Right renal pelvis (tissue), 4 donors: ENCODE results near the gene USB1. TPM values are rescaled to one million over a fixed set of nuclear protein-coding genes. Genes with fewer than 3 reads are reported as not detected.
A peak's percentile ranks its signal among the peaks of the same experiment; 100 is the strongest.

Experiments
- DNase-seq, 4 donors: peaks; one replicate each; pipeline ENCODE4 v3.0.0-alpha.2; 2013; ENCODE audit warnings: low read depth in 4 of 4, low spot score in 3 of 4, missing footprints in 1 of 4
- polyA plus RNA-seq, 4 donors: library from polyadenylated mRNA; unstranded; fragments of 120-200 nt; gene quantifications; one replicate each; pipeline ENCODE4 v1.2.1, GENCODE V29; 2013; ENCODE audit not compliant: insufficient read length in 4 of 4

USB1 gene
- polyA plus RNA-seq, 4 donors, result 22.2 to 25.2 (median 24.1) TPM

DNA sequence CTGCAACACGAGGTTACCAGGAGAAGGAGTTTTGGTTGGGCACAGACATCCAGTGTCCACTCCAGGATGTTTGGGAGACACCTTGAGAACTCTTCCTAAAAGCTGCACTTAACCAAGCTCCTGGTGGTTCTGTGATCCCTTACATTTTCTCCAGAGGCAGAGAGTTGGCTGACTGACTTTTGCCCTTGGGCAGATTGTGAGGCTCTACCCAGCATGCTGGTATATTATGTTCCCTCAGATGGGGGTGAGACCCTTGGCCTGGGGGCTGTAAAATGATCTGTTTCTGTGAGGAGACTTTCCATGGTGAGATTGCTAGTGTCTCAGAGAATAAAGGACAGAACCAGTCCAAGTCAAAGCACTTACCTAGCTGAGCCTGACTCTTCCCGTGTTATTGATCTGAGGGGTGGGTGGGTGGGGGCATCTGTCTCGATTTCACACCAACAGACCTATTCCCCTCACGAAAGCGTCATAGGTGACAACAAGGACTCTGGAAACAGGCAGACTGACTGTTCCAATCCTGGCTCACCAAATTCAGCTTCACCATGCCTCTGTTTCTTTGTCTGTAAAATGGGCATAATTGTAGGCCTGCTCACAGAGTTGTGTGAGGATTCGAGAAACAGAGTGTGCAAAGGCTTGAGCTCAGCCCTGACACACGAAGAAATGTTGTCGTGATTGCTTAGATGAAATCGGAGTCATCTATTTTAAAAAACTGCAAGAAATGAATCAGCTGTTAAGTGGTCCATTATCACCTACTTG, 12.2 kb downstream of the USB1 start:
- no peak for DNase-seq

DNA sequence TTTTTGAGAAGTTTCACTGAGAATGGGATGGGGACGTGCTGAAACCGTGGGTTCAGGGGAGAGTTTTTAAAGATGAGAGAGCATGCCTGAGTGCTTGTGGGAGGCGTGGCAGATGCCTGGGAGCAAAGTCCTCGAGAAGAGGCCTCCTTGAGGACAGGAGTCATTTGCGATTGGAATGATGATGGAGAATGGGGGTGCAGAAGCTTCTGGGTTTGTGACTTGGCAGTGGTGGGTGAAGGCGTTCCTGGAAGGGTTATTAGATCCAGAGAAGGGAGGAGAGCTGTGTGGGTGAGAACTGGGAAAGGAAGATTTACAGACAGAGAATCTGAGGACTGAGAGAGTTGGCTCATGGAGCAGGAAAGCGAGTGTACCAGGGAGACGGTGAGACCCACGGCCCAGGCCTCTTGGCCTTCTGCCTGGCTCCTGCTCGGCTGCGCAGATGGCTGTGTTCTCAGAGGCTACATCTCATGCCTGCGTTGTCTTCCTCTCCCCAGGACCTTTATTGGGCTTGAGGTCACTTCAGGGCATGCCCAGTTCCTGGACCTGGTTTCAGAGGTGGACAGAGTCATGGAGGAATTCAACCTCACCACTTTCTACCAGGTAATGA, 15.7 kb downstream of the USB1 start:
- no peak for DNase-seq

DNA sequence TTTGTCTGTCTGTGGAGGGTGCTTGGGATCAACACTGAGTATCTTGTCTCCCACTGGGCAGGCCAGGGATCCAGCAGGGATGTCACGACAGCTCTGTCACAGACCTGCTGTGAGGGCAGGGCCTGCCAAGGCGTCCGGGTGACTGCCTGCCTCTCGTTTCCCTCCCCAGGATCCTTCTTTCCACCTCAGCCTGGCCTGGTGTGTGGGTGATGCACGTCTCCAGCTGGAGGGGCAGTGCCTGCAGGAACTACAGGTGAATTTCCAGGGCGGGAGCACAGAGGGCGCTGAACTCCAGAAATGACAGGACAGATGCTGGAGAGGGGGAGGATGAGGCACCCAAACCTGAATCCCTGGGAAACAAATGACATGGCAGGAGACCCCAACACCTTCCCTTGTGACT, 17.6 kb downstream of the USB1 start:
- no peak for DNase-seq

DNA sequence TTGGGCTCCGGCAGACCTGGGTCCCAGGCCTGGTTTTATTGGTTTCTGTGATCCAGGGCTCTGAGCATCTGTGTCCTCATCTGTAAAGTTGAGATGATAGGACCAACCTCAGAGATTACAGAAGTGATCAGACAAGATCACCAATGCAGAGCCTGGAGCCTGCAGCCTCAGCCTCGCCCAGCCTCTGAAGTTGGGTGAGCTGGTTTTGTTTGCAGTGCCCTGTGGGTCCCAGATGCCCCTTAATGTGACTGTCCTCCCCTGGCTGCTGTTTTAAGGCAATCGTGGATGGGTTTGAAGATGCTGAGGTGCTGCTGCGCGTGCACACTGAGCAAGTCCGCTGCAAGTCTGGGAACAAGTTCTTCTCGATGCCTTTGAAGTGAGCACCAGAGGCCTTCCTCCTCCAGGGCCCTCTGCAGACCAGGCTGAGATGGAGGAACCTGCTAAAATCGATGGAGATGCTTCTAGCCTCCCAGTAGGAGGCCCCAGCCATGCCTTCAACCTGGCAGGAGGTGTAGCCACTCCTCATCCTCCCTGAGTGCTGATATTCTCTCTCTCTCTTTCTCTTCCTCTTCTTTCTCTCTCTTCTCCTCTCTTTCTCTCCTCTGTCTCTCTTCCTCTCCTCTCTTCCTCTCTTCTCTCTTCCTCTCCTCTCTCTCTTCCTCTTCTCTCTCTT, 18.8 kb downstream of the USB1 start:
- DNase-seq, result no peak

DNA sequence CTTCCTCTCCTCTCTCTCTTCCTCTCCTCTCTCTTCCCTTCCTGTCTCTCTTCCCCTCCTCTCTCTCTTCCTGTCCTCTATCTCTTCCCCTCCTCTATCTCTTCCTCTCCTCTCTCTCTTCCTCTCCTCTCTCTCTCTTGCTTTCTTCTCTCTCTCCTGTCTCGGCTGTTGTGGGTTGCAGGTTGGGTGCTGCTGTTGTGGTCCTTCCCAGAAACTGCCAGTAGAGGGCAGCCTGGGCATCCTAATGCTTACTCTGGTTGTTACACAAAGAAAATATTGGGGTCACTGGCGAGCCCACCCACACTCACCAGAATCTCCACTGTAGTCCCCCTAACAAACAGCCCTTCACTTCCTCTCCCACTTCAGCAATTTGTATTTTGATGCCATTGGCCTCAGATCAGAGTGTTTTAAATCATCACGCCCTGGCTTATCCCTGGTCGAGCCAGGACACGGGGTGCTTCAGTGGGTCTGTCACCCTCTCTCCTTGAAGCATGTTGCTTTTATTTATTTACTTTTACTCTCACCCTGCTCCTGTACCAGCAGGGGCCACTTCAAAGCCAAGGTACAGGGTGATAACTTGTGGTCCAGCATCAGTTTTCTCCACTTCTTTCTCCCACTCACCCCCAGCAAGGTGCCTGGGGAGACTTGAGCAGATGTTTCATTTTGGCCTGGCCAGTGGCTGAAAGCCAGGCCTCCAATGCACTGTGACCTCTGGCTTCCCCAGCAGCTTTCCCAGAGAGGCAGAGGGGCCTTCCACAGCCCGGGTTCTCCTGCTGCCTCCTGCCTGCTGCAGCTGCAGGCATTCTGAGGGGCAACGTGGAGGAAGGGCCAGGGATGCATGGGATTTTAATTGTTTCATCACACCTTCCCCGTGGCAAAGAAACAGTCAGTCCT, 19.7 kb downstream of the USB1 start:
- peak in 1 of 4 donors; percentile 54 for DNase-seq

DNA sequence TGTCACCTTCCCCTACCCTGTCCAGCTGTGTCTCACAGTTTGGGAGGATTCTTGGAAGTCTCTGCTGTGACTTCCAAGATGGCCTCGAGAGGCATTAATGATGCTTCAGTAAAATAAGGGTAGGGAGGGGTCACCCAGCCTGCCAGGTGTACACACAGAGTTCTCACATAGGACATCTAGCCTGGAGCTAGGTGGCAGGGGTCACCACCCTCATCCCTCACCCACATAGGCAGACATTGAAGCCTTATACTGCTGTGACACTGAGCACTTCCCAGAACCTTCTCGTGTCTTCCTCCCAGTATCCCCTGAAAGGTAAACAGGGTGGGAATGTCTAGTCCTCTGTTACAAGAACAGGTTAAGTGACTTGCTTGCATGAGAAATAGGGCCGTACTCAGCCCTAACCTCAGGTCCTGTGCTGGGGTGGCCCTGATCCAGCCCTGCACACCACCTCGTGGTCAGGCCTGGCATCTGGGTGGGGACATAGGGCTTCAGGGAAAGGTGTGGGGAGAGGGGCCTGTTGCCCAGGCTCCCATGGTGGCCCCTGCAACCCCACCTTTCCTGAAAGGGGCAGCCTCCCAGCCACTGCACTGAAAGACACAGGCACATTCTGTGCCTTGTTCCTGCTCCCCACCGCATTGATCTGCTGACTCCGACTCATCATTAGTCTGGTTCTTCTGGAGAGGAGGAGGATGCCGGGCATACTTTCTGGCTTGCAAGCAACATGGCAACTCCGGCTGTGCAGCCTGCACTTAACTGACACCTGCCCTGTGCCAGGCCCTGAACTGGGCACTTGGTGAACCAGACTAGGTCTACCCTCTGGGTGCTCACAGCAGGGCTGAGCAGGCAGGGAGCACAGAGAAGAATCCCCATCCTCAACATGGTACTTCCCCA, 20.7 kb downstream of the USB1 start:
- DNase-seq, result no peak

DNA sequence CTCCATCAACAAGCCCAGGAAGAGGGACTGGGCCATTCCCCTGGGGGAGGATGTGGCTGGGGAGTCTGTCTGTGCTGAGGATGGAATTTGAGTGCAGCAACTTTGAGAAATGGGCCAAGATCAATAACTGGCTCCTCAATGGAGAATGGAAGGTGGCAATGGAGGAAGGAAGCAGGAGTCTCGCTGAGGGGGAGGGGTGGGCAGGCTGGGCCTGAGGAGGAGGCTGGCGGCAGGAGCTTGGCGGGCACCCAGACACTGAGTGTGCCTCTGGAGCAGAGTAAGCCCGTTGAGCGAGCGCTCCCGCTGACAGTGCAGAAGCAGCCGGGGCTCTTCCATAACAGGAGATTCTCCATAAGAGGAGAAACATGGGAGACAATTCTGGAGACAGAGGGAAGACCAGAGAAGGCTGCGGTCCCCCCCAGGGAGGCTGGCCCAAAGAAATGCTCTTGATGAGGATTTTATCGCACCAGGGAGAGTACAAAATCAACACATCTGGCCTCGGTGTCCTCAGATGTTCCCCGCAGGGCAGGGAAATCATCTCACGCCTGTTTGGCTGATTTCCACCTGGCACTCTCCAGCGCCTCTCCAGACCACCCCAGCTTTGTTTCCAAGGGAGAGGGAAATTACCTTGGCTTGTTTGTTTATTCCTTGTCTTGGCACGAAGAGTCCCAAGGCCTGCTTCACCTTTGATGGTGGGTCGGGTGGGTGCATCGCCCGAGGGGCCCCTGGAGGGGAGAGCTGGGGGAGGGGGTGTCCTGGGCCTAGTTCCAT, 21.6 kb downstream of the USB1 start:
- DNase-seq, result no peak

DNA sequence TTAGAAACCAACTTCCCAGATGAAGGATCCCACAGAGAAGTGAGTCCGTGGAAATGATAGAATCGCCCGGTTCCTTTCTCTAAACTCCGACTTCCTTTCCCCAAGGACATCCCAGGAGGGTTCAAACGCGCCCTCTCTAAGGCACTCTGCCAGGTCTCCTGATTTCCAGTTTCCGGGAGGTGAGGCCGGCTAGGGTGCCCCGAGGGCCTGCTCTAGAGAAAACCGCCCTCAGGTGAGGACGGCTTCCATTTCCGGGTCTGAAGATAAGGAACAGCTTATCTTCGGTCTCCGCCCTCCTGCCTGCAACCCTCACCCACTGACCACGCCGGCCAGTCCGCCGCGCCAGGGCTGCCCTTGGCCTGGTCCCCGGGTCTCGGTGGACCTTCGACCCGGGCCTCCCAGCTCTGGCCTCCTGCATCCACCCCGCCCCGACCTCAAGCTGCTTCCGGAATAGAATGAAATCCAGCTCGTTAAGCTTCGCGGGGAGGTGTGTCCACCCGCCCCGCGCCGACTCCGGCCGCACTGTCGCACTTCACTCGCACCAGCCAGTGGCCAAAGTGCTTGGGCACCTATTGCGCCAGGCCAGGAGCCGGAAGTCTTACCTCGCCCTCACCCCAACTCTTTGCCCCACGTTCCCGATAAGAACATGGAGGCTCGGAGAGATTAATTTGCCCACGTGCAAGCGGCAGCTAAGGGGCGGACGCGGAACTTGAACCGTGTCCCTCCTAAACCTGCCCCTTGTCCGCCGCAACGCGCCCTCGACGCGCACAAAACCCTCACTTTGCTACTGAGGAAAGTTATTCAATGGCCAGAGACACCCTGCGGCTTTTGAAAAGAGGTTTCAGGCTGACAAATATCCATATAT, 23.5 kb downstream of the USB1 start:
- no peak for DNase-seq

DNA sequence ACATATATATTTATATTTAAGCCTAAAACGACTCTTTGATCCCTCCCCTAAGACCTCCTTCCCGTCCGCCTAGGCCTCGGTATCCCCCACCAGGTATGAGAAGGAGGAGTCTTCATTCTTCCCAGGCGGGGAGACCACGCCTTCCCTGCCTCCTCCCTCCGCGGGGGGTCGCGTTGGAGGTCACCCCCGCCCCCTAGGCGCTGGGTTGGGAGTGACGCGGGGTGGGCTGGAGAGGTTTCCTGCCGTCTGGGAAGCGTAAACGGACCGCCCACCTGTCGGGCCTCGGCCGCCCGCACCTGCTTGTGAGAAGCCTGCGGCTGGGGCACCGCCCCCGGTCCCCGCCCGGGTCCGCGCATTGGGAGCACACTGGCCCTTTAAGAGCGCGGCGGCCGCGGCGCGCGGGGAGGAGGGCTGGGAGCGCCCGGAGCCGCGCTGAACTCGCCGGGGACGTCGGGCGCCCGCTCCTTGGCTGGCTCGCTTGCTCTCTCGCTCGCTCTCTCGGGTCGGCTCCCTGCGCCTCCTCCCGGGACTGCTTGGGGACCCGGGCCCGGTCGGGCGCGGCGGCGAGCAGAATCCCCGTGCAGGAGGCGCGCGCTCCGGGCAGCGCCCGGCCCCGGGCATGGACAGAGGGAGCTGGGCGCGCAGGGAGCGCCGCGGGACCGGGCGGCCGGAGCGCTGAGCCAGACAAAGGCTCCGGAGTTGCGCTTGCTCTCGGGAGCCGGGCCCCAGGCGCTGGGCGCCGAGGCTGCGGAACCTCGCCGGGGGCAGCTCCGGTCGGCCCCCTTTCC, 24.3 kb downstream of the USB1 start, which contains the start of gene MMP15:
Gene MMP15 (plus strand): TSS at position 404 of the 788 bp plus-strand sequence. CDS start 597 bp downstream, outside the sequence.
- peak in 1 of 4 donors; percentile 65 for DNase-seq

DNA sequence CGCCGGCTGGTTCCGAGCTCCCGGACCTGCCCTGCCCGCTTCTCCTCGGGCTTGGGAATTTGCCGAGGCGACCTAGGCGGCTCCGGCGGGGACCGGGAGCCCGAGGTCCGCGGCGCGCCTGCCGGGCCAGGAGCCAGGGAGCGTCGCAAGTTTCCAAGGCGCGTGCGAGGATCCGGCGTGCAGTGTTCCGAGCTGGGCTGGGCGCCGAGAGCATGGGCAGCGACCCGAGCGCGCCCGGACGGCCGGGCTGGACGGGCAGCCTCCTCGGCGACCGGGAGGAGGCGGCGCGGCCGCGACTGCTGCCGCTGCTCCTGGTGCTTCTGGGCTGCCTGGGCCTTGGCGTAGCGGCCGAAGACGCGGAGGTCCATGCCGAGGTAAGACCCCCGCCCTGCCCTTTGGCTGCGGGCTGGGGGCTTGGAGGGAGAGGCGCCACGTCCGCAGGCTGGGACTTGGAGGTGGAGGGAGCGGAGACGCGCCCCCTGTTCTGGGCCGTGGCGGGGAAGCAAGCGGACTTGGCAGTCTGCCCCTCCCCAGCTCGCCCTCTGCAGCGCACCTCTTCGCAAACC, 25.0 kb downstream of the USB1 start:
- peak in 1 of 4 donors; percentile 31 for DNase-seq

DNA sequence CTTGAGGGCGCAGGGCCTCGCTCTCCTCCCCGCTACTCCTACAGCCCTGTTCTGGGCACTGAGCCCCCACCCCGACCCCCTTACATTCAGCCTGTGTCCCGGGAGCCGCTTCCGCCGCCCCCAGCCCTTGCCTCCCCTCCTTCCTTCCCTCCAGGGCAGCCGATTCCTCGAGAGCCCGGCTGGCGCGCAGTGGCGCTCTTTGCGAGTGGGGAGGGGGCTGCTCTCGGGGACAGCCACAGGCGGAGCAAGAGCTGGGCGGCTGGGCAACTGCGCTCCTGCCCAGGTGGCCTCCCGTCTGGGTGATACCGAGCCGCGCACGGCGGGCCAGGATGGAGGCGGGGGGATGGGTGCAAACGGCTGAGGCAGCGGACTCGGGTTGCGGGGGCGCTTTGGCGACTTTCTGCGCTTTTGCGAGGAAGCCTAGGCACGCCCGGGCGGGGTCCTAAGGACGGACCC, 25.5 kb downstream of the USB1 start:
- DNase-seq, result peak in 1 of 4 donors; percentile 16

DNA sequence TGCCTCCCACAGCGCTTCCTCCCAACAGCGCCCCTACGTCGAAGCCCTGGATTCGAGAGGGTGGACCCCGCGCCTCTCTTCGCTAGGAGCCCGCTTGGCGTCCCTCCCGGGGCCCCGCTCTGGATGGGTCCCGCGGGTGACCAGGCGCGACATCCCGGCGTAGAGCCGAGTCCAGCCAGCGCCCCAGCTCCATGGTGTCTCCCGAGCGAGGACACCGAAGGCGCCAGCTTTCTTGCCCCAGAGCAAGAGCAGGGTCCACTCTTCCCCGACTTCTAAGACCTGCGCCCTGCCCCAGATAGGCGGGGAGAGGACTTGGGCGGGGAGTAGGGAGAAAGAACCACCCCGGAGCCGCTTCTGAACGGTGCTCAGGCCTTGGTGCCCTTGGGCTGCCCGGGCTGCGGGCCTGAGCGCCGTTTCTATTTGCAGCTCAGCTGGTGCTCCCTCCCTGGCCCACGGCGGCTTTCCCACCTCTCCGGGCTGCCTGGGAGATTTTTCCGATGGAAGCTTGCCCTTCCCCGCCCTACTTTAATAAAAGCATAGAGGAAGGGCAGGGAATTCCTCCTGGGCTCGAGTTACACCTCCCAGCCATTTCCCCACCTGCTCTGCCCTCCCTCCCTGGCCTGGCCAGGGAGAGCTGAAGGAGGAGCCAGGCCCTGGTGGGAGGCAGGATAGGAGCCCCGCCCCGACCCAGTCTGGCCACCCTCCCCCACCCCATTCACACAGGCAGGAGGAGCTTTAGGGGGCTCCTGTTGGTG, 26.1 kb downstream of the USB1 start:
- peak in 1 of 4 donors; percentile 35 for DNase-seq

DNA sequence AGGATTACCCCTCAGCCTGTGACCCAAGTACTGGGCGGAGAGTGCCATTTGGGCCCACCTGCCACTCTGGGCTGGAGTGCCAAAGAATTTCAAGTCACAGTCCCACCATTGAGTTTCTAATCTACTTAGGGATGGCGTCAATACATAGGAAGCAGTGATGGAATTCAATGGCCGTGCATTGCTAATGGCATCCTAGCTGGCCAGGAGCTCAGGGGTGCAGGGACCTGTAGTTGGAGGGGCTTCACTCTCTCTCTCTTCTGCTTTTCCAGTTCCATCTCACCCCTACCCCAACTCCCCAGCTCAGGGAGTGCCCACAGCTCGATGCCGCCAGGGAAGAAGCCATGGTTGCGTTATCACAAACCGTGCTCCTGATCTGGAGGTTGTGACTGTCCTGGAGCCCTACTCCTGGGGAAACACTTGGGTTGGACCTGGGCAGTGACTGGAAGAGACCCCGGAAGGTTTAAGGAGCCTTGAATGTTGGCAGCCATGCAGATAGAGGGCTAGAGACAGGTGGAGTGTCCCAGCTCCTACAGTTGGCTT, 26.8 kb downstream of the USB1 start:
- DNase-seq, result no peak

DNA sequence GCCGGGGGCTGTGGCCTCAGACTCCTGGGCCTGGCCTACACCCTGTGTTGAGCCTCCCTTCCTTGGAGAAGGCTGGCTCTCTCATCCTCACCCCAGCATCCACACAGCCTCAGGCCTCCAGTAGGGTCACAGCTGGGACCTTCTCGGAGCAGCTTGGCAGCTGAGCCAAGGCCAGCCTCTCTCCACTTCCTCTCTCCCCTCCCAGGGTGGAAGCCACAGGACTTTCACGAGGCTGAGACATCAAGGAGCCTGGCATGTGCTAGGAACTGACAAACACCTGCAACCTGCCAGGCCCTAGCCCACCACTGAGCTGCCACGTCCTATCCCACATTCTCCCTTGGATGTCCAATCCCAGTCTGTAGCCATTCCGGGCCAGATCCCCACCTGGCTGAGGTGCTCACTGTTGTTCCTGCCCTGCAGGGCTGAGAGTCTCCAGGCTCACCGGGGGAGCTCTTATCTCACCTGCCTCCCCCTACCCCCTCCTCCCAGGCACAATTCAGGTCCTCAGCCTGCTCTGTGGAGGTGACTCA, 27.4 kb downstream of the USB1 start:
- no peak for DNase-seq

DNA sequence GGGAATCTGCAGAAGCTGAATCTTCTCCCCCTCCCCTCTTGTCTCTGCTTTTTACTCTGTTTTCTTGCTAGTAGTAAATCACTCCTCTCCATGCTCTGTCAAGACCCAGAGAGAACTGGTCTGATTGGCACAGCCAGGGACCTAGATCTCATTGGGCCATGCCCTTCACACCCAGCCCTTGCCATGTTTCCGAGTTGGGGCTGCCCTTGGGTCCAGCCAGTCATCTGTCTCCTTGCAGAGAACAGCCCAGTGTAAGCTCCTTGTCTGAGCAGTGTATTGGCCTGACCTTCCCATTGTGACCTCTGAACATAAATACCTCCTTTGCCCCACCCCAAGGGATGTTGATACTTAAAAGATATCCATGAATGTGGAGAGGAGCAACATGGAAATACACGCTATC, 28.2 kb downstream of the USB1 start:
- no peak for DNase-seq
